AG04450 (cell line): ENCODE data around the gene ORC4. TPM values are rescaled to one million over a fixed set of nuclear protein-coding genes. Genes with fewer than 3 reads are reported as not detected.

Experiments
- CTCF ChIA-PET: fragments of 300-600, 350-600 bp; formaldehyde crosslinking; extraction: SDS; loops from one replicate; lab custom pipeline; 2022; ENCODE audit warnings: antibody characterized with exemption, inconsistent platforms; lab: Charles Lee
- POLR2A ChIA-PET: fragments of 350-600 bp; formaldehyde crosslinking; extraction: SDS; loops from one replicate; lab custom pipeline; 2021; ENCODE audit warnings: antibody characterized with exemption, inconsistent platforms; lab: Yijun Ruan, JAX
- DNase-seq: peaks from one replicate; pipeline ENCODE4 v3.0.0-alpha.2; 2011; ENCODE audit warnings: low read depth, low spot score
- H3K27ac ChIP-seq: one replicate; pipeline ENCODE4 v1.5.1; 2012; ENCODE audit warnings: low read depth, low read length, control low read depth
- H3K27me3 ChIP-seq: one replicate; pipeline ENCODE4 v1.6.0; 2012; ENCODE audit warnings: low read length; ENCODE audit not compliant: control insufficient read depth, insufficient read depth
- H3K4me3 ChIP-seq: 2 replicates; pipeline ENCODE4 v1.5.1; 2011; ENCODE audit warnings: mild to moderate bottlenecking, low read depth, low read length, control low read depth
- H3K9me3 ChIP-seq: 2 replicates; pipeline ENCODE4 v1.5.1; 2012; ENCODE audit warnings: low read length; ENCODE audit not compliant: control insufficient read depth, insufficient read depth
- CTCF ChIP-seq: IDR thresholded peaks from 2 replicates; pipeline ENCODE4 v1.5.1; 2011; ENCODE audit warnings: low read depth, low read length, control low read depth, inconsistent platforms
- polyA minus RNA-seq: library from RNA; depleted of rRNA, polyadenylated mRNA; stranded (reverse); fragments of >200 nt; gene quantifications from 2 replicates; pipeline ENCODE4 v1.2.3, GENCODE V29; 2011; rRNA and poly(A)+ RNA removed
- polyA plus RNA-seq: library from polyadenylated mRNA; depleted of rRNA; stranded (reverse); fragments of >200 nt; gene quantifications from 2 replicates; pipeline ENCODE4 v1.2.3, GENCODE V29; 2011; rRNA removed

ORC4 gene
- polyA plus RNA-seq, result 27.0 and 49.7 TPM in 2 replicates
- polyA minus RNA-seq, result 23.9 and 33.1 TPM in 2 replicates

- Histone ChIP-seq H3K9me3 (no peaks in the 10 kb centered on the region; the same call in 1 of the 2 replicates), H3K27ac (peak within 1 kb of the TSS; percentile 78), H3K27me3 (no peaks in the 10 kb centered on the region), H3K4me3 (peak within 1 kb of the TSS; percentile 96)
- ChIA-PET CTCF (interaction anchor here (0.6 to 2.2 kb wide), 11 partner anchors 9 to 489 kb away, joined by 3 to 17 read pairs (median 6); no protein-coding TSS in a partner anchor), POLR2A (interaction anchor here (0.6 to 1.4 kb wide), 11 partner anchors 9 to 886 kb away, joined by 3 to 11 read pairs (median 6); no protein-coding TSS in a partner anchor)
- TF ChIP-seq CTCF, result peak; percentile 53
- peak; percentile 99 for DNase-seq
Measured at GRCh38 chr2:148020111-148021058, at the start of gene ORC4. Gene ORC4, minus strand, starts transcription at chr2:148020737. Its CDS starts 44,779 bp downstream, at chr2:147975958.

DNA sequence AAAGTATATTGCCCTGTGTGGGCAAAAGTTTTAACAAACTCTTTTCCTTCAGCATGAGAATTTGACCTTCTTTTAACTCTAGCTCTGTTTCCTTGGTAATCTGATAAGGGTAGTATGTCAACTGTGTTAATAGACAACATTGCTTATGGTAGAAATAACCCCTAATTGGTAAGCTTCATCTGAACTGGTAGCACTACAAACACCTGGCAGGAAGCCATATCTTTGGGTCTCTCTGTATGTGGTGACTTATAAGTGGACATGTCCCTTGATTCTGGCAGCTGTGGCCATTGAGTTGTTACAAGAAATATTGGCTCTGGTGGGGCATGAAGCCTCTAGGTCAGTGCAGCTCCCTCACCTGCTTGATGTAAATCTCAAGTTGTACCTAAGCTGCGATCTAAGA, 47.3 kb upstream of the ORC4 start:
- no peaks in the 10 kb centered on the region for H3K27me3 ChIP-seq
- DNase-seq, result no peak
- POLR2A ChIA-PET, result no interaction called here
- no peak overlapping the region for H3K4me3 ChIP-seq
- CTCF ChIA-PET, result interaction anchor here (1.5 kb wide), 1 partner anchor 76 kb away, joined by 5 read pairs; no protein-coding TSS in a partner anchor
- no peak for TF ChIP-seq CTCF
- peaks cover 2% of the 10 kb centered on the region; the same call in 1 of the 2 replicates for H3K9me3 ChIP-seq
- H3K27ac ChIP-seq, result no peak overlapping the region

- Histone ChIP-seq H3K27ac (no peak overlapping the region), H3K4me3 (no peak overlapping the region), H3K9me3 (peaks cover 2% of the 10 kb centered on the region; the same call in 1 of the 2 replicates), H3K27me3 (no peaks in the 10 kb centered on the region)
- TF ChIP-seq CTCF, result no peak
- DNase-seq, result no peak
- CTCF ChIA-PET, result no interaction called here
- POLR2A ChIA-PET, result no interaction called here
Measured at GRCh38 chr2:148065936-148066335, 45.4 kb upstream of the ORC4 start.

DNA sequence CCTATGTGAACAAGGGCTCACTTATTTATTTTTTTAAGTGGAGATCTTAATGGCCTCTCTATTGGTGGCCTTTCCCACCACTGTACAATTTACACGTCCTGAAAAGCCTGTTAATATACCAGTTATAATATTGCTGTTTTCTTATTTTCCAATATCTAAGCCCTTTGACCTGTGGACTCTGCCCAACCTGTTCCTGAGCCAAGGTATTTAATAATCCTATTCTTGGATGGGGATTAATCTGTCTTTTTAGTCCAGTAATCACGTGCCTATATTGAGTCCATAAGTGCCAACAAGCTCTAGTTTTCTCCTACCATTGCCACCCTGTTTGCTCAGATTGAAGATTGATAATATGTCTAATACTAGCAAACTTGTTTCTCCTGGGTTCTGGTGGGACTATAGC, 43.1 kb upstream of the ORC4 start:
- CTCF ChIA-PET, result no interaction called here
- H3K27ac ChIP-seq, result no peak overlapping the region
- no peaks in the 10 kb centered on the region for H3K27me3 ChIP-seq
- H3K4me3 ChIP-seq, result no peak overlapping the region
- peaks cover 2% of the 10 kb centered on the region; the same call in 1 of the 2 replicates for H3K9me3 ChIP-seq
- POLR2A ChIA-PET, result no interaction called here
- no peak for DNase-seq
- no peak for TF ChIP-seq CTCF
